Breast epithelium (tissue), 4 donors: Measurements from ENCODE around the gene GRIK5. TPM values are rescaled to one million over a fixed set of nuclear protein-coding genes. Genes with fewer than 3 reads are reported as not detected.
A peak's percentile ranks its signal among the peaks of the same experiment; 100 is the strongest.

Experiments used
- DNase-seq, 2 donors: peaks; one replicate each; pipeline ENCODE4 v3.0.0-alpha.2; 2019; ENCODE audit warnings: low spot score in 2 of 2
- H3K27ac ChIP-seq, 2 donors: fragments of 200-600 bp; sonication (generic) in 1 of 2; one replicate each; pipeline ENCODE4 v1.5.1; 2016 to 2019; ENCODE audit warnings: mild to moderate bottlenecking in 1 of 2
- H3K27me3 ChIP-seq, 2 donors: fragments of 200-600 bp; sonication (generic) in 1 of 2; one replicate each; pipeline versions ENCODE4 v1.5.1 to v1.6.0; 2017 to 2019; ENCODE audit warnings: control low read depth in 1 of 2, mild to moderate bottlenecking in 1 of 2
- H3K36me3 ChIP-seq: fragments of 200-600 bp; one replicate; pipeline ENCODE4 v1.5.1; 2019
- H3K4me1 ChIP-seq, 2 donors: fragments of 200-600 bp; sonication (generic); one replicate each; pipeline ENCODE4 v1.5.1; 2016 to 2019; ENCODE audit warnings: control low read depth in 1 of 2
- H3K4me3 ChIP-seq, 3 donors: fragments of 200-600 bp; sonication (generic); 1 replicate in 2 of 3; 2 replicates in 1 of 3; pipeline ENCODE4 v1.5.1; 2016 to 2019; ENCODE audit warnings: mild to moderate bottlenecking in 3 of 3, moderate library complexity in 2 of 3
- H3K9me3 ChIP-seq, 2 donors: fragments of 200-600 bp; sonication (generic) in 1 of 2; one replicate each; pipeline ENCODE4 v1.5.1; 2016 to 2019; ENCODE audit warnings: control low read depth in 1 of 2
- POLR2A ChIP-seq: fragments of 450-650 bp; IDR thresholded peaks from one replicate; pipeline ENCODE4 v1.6.1; 2016; ENCODE audit warnings: antibody characterized with exemption, mild to moderate bottlenecking, moderate library complexity
- POLR2AphosphoS5 ChIP-seq, 3 donors: sonication (generic); formaldehyde crosslinking; IDR thresholded peaks; one replicate each; pipeline ENCODE4 v1.6.1; 2017; ENCODE audit warnings: antibody characterized with exemption in 3 of 3
- intact Hi-C: fragments of 100-400 bp; cut with DNase I; formaldehyde crosslinking; loops from one replicate; pipeline ENCODE4 v1.15.1; 2023; ENCODE audit warnings: low total_unique reads
- total RNA-seq, 3 donors: library from RNA; depleted of rRNA; stranded (reverse); fragments of >200 nt; gene quantifications; one replicate each; pipeline ENCODE4 v1.1.0, GENCODE V29; 2016
- TF ChIP-seq, protein P1 (sequence below), 3 donors: fragments of 450-650 bp; IDR thresholded peaks; one replicate each; pipeline ENCODE4 v1.5.1; 2016 to 2017; ENCODE audit warnings: antibody characterized with exemption in 3 of 3, mild to moderate bottlenecking in 3 of 3, moderate library complexity in 3 of 3

The GRIK5 gene
- total RNA-seq, 3 donors from 2014 or later, result 1.6 to 1.9 TPM; not detected in 1

DNA sequence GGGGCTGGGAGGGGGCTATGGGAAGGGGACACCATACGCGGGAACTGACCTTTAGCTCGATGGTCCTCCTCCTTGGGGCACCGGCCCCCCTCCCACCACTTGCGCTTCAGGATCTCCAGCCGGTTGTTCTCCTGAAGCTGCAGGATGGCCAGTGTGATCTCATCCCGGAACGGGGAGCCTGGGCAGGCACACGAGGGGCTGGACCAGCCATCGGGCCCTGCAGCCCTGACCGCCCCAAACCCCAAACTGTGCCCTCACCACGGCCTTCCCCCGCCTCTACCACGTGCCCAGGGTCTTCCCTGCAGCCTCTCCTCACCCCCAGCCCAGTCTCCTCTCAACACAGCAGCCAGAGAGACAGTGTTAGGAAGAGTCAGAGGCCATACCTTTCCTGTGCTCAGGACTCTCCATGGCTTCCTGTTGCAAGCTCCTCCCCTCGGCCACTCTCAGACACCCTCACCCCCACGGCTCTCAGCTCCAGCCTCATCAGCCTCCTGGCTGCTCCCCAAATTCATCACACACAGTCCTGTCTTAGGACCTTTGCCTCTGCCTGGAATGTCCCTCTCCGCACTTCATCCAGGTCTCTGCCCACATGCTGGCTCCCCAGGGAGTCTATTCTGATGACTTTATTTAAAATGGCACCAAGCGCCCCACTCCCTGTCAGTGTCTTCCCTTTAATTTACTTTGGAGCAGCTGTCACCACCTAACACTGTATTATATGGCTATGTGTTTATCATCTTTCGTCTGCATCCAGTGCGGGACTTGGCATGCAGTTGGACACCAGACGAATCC, 66.3 kb downstream of the GRIK5 start:
- TF ChIP-seq, protein P1, sequence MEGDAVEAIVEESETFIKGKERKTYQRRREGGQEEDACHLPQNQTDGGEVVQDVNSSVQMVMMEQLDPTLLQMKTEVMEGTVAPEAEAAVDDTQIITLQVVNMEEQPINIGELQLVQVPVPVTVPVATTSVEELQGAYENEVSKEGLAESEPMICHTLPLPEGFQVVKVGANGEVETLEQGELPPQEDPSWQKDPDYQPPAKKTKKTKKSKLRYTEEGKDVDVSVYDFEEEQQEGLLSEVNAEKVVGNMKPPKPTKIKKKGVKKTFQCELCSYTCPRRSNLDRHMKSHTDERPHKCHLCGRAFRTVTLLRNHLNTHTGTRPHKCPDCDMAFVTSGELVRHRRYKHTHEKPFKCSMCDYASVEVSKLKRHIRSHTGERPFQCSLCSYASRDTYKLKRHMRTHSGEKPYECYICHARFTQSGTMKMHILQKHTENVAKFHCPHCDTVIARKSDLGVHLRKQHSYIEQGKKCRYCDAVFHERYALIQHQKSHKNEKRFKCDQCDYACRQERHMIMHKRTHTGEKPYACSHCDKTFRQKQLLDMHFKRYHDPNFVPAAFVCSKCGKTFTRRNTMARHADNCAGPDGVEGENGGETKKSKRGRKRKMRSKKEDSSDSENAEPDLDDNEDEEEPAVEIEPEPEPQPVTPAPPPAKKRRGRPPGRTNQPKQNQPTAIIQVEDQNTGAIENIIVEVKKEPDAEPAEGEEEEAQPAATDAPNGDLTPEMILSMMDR (IDR thresholded peaks at IDR 0.05), result no peak
- TF ChIP-seq POLR2A (no peak), POLR2AphosphoS5 (IDR thresholded peaks at IDR 0.05) (no peak)
- no peak overlapping the region for H3K27ac ChIP-seq
- H3K4me1 ChIP-seq, result no peaks in the 10 kb centered on the region
- no peak overlapping the region for H3K4me3 ChIP-seq
- no peaks in the 10 kb centered on the region for H3K9me3 ChIP-seq
- H3K27me3 ChIP-seq, result peaks cover 0 to 48% of the 10 kb centered on the region in 2 donors
- DNase-seq, result no peak
- intact Hi-C loops, result no loop called here
- H3K36me3 ChIP-seq, result no peaks in the 10 kb centered on the region

DNA sequence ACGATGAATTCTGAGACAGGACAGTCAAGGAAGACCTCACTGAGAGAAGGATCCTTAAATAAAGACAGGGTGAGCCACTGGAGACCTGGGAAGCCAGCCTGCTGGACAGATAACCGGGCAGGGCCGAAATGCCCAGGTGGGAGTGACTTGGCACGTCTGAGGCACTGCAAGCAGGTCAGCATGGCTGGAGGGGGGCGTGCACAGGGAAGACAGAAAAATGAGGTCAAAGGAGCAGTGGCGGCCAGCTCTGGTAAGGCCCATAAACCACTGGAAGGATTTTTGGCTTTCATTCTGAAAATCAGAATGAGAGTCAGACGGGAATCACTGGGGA, 70.2 kb downstream of the GRIK5 start:
- Histone ChIP-seq H3K9me3 (no peaks in the 10 kb centered on the region), H3K36me3 (no peaks in the 10 kb centered on the region), H3K4me3 (no peak overlapping the region), H3K27ac (no peak overlapping the region), H3K4me1 (no peaks in the 10 kb centered on the region), H3K27me3 (peaks cover 0 to 87% of the 10 kb centered on the region in 2 donors)
- intact Hi-C loops, result no loop called here
- no peak for DNase-seq
- TF ChIP-seq POLR2A (no peak), POLR2AphosphoS5 (IDR thresholded peaks at IDR 0.05) (no peak)
- TF ChIP-seq, protein P1 (IDR thresholded peaks at IDR 0.05), result no peak

- Histone ChIP-seq H3K27ac (no peak overlapping the region), H3K4me3 (peak overlapping the region in 1 of 3 donors; percentile 51), H3K4me1 (no peaks in the 10 kb centered on the region), H3K9me3 (no peaks in the 10 kb centered on the region), H3K36me3 (no peaks in the 10 kb centered on the region), H3K27me3 (peaks cover under 1 to 91% of the 10 kb centered on the region in 2 donors)
- intact Hi-C loops, result no loop called here
- TF ChIP-seq POLR2AphosphoS5 (IDR thresholded peaks at IDR 0.05) (no peak), POLR2A (no peak)
- TF ChIP-seq, protein P1 (IDR thresholded peaks at IDR 0.05), result no peak
- DNase-seq, result no peak
These were observed 70.7 kb downstream of the GRIK5 start for GRCh38 chr19:41999071-41999877.

DNA sequence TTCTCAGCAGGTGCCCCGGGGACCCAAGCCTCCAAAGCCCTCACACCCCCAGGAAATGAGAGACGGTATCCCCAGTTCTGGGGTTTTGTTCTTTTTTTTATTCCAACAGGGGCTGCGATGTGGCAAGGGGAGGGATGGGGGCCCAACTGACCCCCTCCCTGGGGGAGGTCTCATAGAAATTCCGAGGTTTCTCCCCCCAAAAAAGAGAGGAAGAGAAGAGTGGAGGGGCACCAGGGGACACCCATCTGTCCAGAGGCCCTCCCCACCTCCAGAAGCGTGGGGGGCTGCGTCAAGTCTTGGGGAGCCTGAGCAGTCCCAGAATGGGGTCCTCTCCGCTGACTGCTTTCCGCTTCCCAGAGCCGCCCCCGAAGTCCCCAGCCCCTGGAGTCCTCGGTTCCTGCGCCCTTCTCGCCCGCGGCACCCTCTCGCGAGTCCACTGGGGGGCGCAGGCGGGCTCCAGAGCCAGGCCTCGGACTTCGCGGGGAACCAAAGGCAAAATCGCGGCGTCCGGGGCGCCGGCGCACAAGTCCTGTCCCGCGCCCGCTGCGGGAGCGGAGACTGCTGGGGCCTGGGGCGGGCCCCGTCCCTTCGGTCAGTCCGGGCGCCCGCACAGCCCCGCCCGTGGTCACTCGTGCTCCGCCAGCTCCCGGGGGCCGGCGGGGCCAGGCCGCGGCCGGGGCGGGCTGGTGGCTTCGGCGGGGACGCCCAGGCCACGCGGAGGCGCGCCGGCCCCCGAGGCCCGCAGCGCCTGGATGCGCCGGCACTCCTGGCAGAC, 71.6 kb downstream of the GRIK5 start:
- TF ChIP-seq, protein P1 (IDR thresholded peaks at IDR 0.05), result peak in 1 of 3 donors; percentile 23
- no peak for TF ChIP-seq POLR2A
- H3K27ac ChIP-seq, result no peak overlapping the region
- DNase-seq, result no peak
- intact Hi-C loops, result no loop called here
- H3K36me3 ChIP-seq, result no peaks in the 10 kb centered on the region
- H3K4me3 ChIP-seq, result peak overlapping the region in 1 of 3 donors; percentile 51
- H3K9me3 ChIP-seq, result no peaks in the 10 kb centered on the region
- H3K27me3 ChIP-seq, result peaks cover 7 to 91% of the 10 kb centered on the region in 2 donors
- H3K4me1 ChIP-seq, result no peaks in the 10 kb centered on the region
